Activated T-cell treated with anti-CD3 and anti-CD28 coated beads for 4 hours (primary cell): ENCODE measurements around the gene HEXD.
"Not testable (repeated sequence)": the region's sequence is repeated elsewhere in the genome, so short reads cannot be mapped to it uniquely, and the experiment has no call there.

Experiments
- DNase-seq: peaks from one replicate; pipeline ENCODE4 v3.0.0-alpha.2; 2020

HEXD gene

DNA sequence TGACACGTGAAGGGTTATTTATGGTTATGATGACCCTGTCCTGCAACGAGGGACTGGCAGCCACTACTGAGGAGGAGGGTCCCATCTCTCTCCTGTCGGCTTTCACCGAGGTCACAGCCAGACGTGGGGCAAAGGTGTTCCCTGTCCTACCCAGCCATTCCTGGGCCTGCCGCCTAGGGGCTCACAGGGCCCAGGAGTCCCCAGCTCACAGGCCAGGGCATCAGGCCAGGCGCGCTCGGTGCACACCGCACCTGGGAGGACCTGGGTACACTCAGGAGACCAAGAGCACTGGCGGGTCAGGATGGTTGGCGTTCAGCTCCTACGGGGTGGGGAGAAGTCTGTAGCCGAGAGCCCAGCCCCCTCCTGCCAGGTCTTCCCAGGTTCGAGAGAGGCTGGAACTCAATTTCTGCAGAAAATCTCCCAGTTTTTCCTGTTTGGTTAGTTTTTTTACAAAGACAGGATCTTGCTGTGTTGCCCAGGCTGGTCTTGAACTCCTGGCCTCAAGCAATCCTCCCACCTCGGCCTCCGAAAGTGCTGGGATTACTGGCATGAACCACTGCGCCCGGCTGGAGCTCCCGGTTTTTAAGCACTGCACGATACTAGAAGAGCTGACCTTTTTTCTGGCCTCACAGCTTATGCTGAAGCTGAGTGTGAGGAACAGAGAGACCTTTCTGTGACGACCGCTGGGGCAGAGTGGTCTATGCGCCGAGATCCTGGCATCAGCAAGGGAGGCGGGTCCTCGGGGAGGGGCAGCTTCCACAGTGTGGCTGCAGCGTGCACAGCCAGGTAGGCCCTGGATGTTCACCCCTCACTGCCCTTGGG lies 24.7 kb downstream of the HEXD start:
- DNase-seq: no peak

DNA sequence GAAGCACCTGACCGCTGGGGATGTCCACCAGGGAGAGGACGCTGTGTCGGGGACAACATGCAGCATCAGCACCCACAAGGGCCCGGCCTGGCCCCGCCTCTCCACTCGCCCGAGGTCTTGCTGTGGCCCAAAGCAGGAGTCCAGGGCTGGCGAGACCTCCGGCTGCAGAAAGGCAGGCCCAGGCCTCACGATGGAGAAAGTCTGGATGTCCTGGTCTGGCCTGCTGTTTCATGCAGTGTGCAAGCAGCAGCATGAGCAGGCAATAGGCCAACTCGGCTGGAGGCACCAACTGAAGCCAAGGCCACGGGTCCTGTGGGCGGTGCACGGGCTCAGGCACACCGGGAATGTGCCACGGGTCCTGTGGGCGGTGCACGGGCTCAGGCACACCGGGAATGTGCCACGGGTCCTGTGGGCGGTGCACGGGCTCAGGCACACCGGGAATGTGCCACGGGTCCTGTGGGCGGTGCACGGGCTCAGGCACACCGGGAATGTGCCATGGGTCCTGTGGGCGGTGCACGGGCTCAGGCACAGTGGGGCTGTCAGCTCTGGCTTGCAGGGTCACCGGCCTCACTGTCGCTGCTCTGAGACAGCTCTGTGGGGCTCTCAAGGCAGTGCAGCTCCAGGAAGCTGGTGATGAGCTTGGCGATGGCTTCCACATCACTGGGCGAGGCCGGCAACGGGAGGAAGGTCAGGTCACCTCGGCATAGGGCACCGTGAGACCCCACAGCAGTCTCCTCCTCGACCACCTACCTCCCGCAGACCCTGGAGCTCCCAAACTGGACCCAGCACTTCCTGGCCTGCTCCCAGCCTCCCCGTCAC lies 25.5 kb downstream of the HEXD start:
- no peak for DNase-seq

DNA sequence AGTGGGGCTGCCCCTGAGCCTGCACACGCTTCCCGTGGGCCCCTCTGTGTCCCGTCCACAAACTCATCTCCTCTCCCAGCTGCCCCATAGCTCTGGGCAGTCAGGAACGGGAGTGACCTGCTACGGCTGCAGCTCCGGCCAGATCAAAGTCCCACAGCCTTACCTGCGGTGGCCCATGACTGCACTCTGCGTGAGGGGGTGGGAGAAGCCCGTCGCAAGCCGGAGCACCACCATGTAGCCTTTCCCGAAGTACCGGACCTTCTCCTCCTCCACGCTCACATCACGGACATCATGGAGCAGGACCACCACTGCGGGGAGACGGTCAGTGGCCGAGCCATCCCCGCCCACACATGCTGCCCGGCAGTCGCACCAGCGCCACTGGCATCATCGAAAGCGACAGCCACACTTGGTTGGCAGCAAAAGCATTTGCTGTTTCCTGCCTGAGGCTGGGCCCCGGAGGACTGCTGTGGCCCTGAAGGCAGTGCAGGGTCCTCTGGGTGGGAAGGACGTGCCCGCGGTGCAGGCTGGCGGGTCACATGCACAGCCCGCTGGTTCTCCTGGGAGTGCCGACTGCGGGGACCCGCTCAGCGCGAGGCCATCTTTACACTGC lies 26.2 kb downstream of the HEXD start:
- no peak for DNase-seq

DNA sequence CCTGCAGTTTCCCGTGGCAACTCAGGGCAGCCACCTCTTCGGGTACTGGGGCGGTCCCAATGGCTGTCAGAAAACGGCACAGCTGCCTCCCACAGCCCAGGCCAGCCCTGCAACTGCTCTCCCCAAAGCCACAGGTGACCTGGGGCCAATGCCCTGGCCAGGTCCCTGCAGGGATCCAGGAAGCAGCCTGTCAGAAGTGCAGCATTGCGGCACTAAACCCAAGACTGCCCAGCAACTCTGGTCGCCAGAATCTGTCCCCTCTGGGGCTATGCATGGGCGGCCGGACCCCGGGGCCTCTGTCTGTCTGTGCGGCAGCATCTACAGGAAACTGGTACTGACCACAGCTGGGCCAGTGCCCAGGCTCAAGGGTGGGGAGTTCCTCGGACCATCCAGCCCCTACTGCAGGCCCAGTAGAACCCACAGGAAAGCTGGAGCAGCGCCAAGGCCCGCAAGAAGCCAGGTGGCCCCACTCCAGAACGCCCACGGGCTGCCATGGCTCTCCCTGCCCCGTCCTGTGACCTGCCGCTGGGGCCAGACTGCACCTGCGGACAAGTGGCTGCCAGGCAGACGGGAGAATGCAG lies 26.9 kb downstream of the HEXD start:
- DNase-seq: no peak

DNA sequence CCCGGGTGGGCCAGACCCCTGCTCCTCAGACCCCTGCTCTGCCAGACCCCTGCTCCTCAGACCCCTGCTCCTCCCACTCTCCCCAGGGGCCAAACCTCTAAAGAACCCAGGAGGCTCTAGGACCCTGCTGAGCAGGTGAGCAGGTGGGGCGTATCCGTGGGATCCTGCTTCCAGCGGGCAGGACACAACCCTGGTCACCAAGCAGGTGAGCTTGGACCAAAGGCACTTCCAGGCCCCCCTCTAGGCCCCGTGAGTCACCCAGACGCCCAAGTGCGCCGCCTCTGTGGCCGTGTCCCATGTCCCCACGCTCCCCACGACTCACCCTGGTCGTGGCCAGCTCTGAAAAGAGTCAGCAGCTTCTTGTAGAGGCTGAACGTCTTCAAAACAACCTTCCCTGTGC lies 27.4 kb downstream of the HEXD start:
- no peak for DNase-seq

DNA sequence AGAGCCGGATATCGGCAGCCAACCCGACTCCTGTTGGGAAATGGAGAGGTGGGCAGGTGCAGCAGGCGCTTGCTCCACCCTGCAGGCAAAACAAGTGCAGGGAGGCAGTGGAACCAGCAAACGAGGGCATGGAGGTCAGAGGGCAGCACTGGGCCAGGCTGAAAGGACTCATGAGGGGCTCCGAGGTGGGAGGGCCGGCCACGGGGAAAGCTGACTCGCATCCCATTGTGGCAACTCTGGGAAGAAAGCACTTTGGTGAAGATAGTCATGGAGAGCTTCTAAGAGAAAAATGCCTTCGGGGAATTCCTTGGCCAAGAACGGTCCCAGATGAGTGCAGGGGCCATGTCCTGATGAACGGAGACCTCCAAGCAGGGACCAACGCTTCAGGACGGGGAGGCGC lies 28.0 kb downstream of the HEXD start:
- DNase-seq: no peak

DNA sequence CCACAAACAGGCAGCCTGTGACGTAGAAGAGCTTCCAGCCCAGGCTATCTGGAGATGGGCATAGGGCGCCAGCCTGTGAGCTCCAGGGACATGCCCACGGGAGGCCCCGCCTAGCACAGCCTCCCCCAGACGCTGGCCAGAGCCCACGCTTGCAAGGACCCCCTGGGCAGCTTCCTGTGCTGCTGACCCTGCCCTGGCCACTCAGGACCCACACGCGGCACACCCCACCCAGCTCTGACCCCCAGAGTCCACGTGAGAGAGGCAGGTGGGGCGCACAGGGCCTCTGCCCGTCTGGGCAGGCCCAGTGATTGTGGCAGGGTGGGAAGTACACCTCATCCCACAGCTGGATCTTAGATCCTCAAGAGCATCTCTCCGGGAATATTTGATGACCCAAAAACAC lies 28.5 kb downstream of the HEXD start:
- DNase-seq: no peak

DNA sequence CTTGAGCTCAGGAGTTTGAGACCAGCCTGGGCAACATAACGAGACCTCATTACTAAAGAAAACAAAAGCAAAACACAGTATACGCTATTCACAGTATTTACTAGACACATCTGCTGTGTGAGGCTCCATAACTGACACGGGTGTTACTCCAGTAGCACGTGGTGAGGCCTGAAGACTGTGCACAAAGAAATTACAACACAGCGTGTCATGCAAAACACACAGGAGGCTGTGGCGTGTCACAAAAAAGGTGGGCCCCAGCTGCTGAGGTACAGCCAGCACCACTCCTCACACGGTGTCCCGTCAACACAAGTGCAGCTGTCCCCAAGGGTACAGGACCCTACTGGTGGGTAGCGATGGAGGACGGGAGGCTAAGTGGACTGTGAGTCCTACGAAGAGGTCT lies 29.7 kb downstream of the HEXD start:
- no peak for DNase-seq

DNA sequence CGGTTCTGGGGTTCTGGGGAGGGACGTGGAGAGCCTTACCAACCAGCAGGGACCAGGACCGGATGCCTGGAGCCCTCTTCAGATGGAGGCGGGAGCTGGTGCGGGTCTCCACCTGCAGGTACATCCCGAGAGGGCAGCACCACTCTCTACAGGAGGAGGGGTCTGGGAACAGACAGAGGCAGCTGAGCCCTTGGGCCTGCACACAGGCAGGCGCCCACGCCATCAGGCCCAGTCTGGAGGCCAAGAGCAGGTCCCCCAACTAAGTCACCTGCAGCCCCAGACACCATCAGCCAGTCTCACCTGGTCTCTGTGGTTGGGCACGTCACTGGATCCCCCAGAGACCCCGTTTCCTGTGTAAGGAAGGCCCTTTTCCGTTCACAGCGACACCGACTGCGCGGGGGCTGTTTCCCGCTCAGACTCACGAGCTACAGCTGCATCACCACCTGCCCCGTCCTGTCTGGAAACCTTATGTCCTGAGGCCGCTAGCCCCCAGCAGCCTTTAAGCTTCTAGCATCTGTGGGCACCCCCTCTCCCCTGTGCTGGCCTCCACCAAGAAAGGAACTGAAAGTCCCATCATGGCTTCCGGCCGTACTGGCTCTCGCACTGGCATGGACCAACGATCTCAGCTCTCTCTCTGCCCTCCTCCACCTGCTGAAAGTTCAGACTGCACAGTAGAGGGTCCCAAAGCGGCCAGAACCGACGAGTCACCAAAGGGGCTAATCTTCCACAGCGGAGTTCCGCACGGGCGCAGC lies 31.2 kb downstream of the HEXD start:
- peak; percentile 53 for DNase-seq

DNA sequence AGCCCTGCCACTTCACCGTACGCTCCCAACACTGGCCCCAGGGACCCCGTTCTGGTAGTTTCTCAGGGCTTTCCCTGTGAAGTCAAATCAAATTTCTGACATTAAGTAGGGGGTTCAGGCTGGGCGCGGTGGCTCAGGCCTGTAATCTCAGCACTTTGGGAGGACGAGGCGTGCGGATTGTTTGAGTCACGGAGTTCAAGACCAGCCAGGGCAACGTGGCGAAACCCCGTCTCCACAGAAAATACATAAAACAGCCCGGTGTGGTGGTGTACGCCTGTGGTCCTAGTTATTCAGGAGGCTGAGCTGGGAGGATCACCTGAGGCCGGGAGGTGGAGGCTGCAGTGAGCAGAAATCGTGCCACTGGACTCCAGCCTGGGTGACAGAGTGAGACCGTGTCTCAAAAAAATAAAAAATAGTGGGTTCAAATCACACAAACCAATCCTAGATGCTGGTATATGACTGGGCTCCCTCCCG lies 31.8 kb downstream of the HEXD start:
- DNase-seq: peak; percentile 24

DNA sequence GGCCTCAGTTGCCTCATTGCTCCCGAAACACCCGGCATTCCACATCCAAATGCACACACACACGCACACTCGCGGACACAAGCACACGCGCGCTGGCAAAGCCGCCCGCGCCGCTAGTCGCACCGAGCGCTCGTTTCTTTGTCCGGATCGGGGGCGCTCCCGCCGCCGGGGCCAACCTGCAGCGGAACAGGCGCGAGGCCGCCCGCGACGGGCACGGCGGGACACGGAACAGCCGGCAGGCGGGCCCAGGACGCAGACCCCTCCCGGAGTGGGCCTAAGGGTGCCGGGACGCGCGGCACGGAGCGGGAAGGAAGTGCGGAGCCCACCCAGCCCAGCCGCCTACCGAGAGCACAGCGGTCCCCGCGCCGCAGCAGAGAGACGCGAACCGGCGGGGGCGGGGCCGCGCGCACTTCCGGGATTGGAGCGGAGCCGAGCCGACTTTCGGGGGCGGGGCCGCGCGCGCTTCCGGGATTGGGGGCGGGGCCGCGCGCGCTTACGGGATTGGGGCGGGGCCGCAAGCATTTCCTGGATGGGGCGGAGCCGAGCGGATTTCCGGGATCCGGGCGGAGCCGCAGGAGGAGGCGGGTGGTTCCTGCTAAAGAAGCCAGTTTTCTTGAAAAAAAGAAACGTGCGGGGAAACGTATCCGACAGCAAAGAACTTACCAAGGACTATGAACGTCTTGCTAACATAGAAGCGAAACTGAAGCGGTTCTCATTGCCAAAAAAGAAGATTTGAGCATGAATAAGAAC lies 32.4 kb downstream of the HEXD start, which contains the start of gene CYBC1:
TSS of gene CYBC1 (minus strand) at position 396 of the 750 bp plus-strand sequence. CDS start 1,498 bp downstream, outside the sequence.
- DNase-seq: peak; percentile 93

DNA sequence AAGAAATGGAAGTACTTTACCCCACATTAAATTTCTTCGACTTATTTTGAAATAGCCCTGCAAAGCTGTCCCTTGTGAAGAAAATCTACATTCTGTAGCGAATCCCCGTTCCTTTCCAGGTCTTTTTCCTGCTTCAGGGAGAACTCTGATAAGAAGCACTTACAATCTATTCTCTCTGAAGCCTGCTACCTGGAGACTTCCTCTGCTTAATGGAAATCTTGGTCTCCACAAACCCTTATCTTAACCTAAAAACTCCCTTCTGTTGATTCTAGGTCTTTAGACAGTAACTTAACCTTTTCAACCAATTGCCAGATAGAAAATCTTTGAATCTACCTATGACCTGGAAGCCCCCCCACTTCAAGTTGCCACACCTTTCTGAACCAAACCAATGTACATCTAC lies 34.0 kb downstream of the HEXD start:
- no peak for DNase-seq

DNA sequence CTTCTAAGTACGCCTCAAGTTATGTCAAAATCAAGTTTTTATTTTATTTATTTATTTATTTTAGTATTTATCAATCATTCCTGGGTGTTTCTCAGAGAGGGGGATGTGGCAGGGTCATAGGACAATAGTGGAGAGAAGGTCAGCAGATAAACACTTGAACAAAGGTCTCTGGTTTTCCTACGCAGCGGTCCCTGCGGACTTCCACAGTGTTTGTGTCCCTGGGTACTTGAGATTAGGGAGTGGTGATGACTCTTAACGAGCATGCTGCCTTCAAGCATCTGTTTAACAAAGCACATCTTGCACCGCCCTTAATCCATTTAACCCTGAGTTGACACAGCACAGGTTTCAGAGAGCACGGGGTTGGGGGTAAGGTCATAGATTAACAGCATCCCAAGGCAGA lies 35.0 kb downstream of the HEXD start:
- not testable (repeated sequence) for DNase-seq

DNA sequence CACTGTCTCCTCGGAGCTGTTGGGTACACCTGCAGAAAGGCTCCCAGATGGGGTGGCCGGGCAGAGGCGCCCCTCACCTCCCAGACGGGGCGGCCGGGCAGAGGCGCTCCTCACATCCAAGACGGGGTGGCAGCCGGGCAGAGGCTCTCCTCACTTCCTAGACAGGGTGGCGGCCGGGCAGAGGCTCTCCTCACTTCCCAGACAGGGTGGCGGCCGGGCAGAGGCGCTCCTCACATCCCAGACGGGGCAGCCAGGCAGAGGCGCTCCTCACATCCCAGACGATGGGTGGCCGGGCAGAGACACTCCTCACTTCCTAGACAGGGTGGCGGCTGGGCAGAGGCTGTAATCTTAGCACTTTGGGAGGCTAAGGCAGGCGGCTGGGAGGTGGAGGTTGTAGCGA lies 35.6 kb downstream of the HEXD start:
- DNase-seq: not testable (repeated sequence)

DNA sequence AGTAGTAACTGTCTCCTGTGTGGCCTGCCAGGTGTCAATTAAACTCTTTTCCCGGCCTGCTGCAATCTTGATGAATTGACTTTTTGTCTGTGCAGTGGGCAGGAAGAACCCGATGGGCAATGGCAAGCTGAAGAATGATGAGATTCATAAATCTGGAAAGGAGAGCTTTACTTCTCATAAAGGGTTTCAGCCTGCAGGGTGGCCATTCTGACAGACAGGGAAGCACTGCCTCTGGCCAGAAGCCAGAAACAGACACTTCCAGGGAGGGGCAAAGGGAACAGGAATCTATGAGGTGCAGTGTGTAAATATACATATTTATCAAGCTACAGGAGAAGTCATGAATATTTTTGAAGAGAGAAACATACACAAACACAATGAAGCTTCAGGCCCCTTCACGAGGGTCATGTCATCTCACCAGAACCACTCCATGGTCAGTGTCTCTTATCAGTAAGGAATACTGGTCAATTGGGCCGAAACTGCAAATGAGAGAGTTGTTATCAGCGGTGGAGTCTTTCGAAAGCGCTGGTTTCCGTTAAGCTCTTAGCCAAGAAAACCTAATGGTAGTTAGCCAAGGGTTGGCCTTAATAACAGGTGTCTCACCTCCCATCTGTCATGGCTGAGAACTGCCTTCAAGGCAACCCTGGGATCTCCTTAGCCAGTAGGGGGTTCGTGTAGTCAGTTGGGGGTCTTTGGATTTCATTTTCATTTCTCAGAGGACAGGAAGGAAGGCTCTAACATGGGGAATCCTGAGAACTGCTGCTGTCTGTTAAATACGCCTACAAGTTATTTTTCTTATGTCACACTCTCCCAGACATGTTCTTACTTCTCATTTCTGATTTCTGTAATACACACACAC lies 39.2 kb downstream of the HEXD start:
- no peak for DNase-seq

DNA sequence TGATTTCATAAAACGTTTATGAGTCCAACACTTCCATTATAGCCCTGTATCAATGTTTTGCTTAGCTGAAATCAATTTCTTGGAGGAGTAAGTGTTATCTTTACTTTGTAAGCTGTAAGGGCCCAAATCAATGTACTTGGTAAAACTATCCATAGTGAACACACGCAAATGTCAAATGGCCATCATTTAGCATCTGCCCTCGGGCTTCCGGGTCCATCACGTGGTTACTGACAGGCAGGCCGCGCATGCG lies 39.7 kb downstream of the HEXD start:
- DNase-seq: no peak

DNA sequence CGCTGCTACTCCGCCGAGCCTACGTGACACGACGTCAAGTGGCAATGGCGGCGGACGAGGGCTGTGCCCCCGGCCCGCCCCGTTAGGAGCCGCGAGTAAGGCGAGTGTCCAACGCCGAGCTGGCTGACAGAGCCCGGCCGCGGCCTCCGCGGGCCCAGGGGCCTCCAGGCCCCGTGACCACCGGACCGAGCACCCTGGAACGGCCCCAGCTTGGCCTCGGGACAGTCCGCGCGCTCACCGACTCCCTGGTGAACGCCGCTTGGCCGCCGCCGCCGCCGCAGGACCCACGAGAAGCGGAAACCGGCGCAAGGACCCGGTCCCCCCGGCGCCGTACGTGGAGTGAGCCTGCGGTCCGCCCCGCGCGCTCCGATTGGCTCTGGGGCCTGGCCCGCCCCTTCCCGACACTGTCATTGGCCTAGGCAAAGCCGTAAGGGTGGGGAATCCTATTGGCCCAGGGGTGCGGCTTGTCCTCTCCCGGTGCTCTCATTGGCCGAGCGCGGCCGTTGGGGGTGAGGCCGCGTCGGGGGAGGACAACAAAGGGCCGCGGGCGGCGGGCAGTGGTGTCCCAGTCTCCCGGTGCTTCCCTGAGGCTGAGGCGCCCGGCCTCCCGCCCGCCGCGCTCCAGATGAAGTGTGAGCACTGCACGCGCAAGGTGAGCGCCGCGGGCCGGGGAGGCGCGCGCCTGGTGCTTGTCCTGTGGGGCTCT lies 40.2 kb downstream of the HEXD start, which contains the start of gene NARF:
TSS of gene NARF (plus strand) at position 563 of the 706 bp plus-strand sequence. CDS start at position 626, 63 bp downstream.
- peak; percentile 89 for DNase-seq

DNA sequence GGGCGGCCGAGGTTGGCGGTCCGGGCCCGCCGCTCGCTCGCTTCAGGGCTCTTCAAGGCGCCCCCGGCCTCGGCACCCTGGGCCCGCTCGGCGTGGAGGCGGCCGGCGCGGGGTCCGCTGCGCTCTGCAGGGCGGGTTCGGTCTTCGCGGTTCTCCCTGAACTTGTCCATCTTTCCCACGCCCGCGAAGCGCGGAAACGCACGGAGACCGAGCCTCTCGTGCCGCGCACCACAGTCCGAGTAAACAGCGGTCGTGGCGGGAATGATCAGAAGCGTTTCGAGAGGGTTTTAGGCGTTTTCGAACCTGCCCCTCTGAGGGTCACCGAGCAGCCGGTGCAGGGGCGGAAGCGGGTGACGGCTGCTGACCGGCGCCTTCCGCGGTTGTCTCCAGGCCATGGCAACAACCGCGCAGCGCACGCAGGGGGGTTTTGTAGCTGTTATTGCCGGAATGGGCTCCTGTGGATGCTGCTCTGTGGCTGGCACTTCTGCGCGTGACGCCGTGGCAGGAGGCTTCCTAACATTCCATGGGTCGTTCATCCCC lies 40.8 kb downstream of the HEXD start:
- no peak for DNase-seq

DNA sequence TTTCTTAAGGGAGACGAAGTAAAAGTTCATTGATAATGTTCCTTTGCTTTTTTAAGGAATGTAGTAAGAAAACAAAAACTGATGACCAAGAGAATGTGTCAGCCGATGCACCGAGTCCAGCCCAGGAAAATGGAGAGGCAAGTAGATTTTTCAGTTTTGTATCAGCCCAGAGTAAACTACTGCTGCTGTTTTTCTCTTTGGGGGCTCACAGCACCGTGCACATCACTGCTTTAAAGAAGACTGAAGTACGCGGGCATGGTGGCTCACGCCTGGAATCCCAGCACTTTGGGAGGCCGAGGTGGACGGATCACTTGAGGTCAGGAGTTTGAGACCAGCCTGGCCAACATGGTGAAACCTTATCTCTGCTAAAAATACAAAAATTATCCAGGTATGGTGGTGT lies 41.8 kb downstream of the HEXD start:
- DNase-seq: not testable (repeated sequence)
